ENCODE data around the gene BRSK1.

The BRSK1 gene

GRCh38 chr19:55248166-55248675, 35.6 kb upstream of the BRSK1 start:
- peaks cover 33% of the 10 kb centered on the region for H3K36me3 ChIP-seq (ENCODE audit: insufficient read depth, low read length)
- H3K4me3 ChIP-seq (ENCODE audit: low read length), result no peak overlapping the region
- no peaks in the 10 kb centered on the region for H3K27me3 ChIP-seq (ENCODE audit: insufficient read depth, low read length)
- H2AFZ ChIP-seq (ENCODE audit: low read depth, low read length), result no peak overlapping the region
- H3K4me1 ChIP-seq (ENCODE audit: insufficient read depth, low read length), result peaks cover 14% of the 10 kb centered on the region
- H3K9me3 ChIP-seq (ENCODE audit: low read length), result no peaks in the 10 kb centered on the region

GRCh38 chr19:55248704-55249103, 35.1 kb upstream of the BRSK1 start:
- peaks cover 28% of the 10 kb centered on the region for H3K36me3 ChIP-seq (ENCODE audit: insufficient read depth, low read length)
- H3K4me3 ChIP-seq (ENCODE audit: low read length), result no peak overlapping the region
- peaks cover 15% of the 10 kb centered on the region for H3K4me1 ChIP-seq (ENCODE audit: insufficient read depth, low read length)
- H3K27me3 ChIP-seq (ENCODE audit: insufficient read depth, low read length), result no peaks in the 10 kb centered on the region
- H2AFZ ChIP-seq (ENCODE audit: low read depth, low read length), result no peak overlapping the region
- no peaks in the 10 kb centered on the region for H3K9me3 ChIP-seq (ENCODE audit: low read length)

DNA sequence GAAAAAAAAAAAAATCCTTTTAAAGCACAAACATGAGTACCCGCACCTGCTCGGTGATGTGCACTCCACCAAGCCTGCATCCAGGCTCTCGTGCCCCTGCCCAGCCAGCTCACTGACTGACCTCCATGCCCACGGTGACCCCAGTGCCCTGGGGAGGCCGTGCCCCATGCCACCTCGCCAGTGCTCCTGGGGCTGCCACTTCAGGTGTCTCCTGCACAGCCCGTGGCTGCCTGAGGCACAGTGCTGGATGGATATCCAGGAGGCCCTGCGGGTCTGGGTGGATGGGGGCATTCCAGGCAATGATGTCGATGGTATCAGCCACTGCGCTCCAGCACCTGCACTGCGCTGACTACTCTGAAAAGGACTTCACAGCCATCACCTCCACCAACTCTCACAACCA, 34.0 kb upstream of the BRSK1 start:
- Histone ChIP-seq H3K36me3 (ENCODE audit: insufficient read depth, low read length) (peaks cover 18% of the 10 kb centered on the region), H3K9me3 (ENCODE audit: low read length) (no peaks in the 10 kb centered on the region)

DNA sequence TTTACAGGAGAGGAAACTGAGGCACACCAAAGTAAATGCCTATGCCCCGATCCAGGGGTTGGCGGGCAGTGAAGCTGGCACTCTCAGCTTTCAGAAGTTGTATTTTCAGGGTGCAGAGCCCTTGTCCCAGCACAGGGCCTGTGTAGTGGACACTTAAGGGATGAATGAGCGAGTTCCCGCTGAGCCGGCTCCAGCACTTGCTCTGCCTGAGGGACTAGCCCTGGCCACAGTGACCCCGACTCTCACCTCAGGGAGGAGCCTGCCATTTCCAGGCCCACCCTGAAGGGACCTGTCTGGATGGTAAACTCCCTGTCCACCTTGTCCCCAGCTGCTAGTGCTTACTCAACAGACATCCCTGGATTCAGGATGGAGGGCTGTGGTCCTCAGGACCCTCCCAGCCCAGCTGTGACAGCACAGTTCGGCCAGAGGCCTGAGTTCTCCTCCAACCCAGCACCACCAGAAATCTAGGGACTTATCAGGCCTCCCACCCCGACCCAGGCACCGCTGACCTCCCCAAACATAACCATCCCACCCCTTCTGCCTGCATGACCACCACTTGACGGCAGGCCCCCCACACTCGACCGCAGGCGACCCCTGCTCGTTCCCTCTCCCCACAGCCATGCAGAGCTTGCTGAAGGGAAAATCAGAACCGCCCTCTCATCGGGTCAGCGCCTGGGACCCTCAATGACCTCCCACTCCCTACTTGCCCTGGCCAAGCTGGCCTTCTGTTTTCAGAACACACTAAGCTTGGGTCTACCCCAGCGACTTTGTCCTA, 33.3 kb upstream of the BRSK1 start:
- Histone ChIP-seq H3K4me1 (ENCODE audit: insufficient read depth, low read length) (peaks cover 15% of the 10 kb centered on the region), H3K36me3 (ENCODE audit: insufficient read depth, low read length) (peaks cover 12% of the 10 kb centered on the region), H2AFZ (ENCODE audit: low read depth, low read length) (no peak overlapping the region), H3K4me3 (ENCODE audit: low read length) (no peak overlapping the region), H3K27me3 (ENCODE audit: insufficient read depth, low read length) (no peaks in the 10 kb centered on the region), H3K9me3 (ENCODE audit: low read length) (no peaks in the 10 kb centered on the region)

More for the DNA sequence above, 34.0 kb upstream of the BRSK1 start:
- Histone ChIP-seq H3K27me3 (ENCODE audit: insufficient read depth, low read length) (no peaks in the 10 kb centered on the region), H2AFZ (ENCODE audit: low read depth, low read length) (no peak overlapping the region), H3K4me3 (ENCODE audit: low read length) (no peak overlapping the region), H3K4me1 (ENCODE audit: insufficient read depth, low read length) (peaks cover 15% of the 10 kb centered on the region)

GRCh38 chr19:55251341-55252081, 32.3 kb upstream of the BRSK1 start:
- H3K9me3 ChIP-seq (ENCODE audit: low read length), result no peaks in the 10 kb centered on the region
- H3K27me3 ChIP-seq (ENCODE audit: insufficient read depth, low read length), result no peaks in the 10 kb centered on the region
- no peak overlapping the region for H3K4me3 ChIP-seq (ENCODE audit: low read length)
- peaks cover 18% of the 10 kb centered on the region for H3K4me1 ChIP-seq (ENCODE audit: insufficient read depth, low read length)
- H3K36me3 ChIP-seq (ENCODE audit: insufficient read depth, low read length), result peaks cover 9% of the 10 kb centered on the region
- H2AFZ ChIP-seq (ENCODE audit: low read depth, low read length), result no peak overlapping the region

GRCh38 chr19:55252760-55253663, 30.8 kb upstream of the BRSK1 start:
- Histone ChIP-seq H3K9me3 (ENCODE audit: low read length) (no peaks in the 10 kb centered on the region), H3K4me3 (ENCODE audit: low read length) (no peak overlapping the region), H2AFZ (ENCODE audit: low read depth, low read length) (no peak overlapping the region), H3K27me3 (ENCODE audit: insufficient read depth, low read length) (no peaks in the 10 kb centered on the region), H3K4me1 (ENCODE audit: insufficient read depth, low read length) (peaks cover 28% of the 10 kb centered on the region), H3K36me3 (ENCODE audit: insufficient read depth, low read length) (peaks cover 7% of the 10 kb centered on the region)

DNA sequence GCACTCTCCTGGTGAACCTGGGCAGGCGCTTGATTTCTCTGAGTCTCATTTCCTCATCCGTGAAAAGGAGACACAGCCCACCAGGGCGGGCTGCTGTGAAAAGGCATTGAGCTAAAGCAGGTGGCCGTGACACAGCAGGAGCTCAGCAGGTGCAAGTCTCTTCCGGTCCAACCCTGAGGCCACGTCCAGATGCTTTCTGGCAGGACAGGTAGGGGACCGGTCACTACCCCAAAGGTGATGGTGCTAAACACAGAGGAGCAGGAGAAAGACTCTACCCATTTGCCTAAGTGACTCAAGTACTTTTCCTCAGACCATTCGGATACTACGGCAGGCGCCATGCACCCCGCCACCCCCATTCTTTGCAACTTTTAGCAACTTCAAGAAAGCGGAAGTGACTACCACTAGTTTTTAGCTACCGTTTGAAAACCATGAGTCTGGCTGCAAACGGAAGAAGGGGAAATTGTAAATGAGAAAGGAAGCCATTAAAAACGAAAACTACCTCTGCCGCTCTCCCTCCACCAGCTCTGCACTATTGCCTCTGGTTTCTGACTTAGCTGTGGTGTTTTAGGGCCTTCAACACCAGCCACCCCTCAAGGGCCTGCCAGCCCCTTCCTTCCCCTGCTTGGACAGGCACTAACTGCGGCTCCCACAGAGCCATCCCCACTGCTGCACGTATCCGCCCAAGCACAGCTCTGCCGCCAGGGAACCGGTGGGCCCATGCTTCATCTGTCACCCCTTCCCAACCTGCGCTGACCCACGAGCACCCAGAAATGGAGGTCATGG, 29.8 kb upstream of the BRSK1 start:
- Histone ChIP-seq H3K4me1 (ENCODE audit: insufficient read depth, low read length) (peaks cover 19% of the 10 kb centered on the region), H3K36me3 (ENCODE audit: insufficient read depth, low read length) (peaks cover 7% of the 10 kb centered on the region), H3K4me3 (ENCODE audit: low read length) (no peak overlapping the region), H2AFZ (ENCODE audit: low read depth, low read length) (no peak overlapping the region), H3K27me3 (ENCODE audit: insufficient read depth, low read length) (no peaks in the 10 kb centered on the region), H3K9me3 (ENCODE audit: low read length) (no peaks in the 10 kb centered on the region)

DNA sequence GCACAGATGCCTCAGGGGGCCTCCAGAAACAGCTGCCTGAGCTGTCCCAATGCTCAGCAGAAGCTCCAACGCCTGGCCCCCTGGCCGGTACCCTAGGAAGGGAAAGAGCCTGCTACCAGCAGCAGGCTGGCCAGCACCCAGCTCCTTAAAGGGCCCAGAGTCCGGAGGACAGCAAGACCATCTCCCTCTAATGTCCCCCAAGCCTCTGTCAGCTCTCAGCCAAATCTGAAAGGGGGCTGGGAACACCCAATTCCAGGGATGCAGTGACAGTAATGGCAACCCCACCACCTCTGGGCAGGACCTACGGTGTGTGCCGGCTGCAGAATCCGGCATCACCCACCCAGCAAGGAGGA, 29.2 kb upstream of the BRSK1 start:
- Histone ChIP-seq H3K27me3 (ENCODE audit: insufficient read depth, low read length) (no peaks in the 10 kb centered on the region), H3K4me1 (ENCODE audit: insufficient read depth, low read length) (peaks cover 22% of the 10 kb centered on the region), H3K4me3 (ENCODE audit: low read length) (no peak overlapping the region), H2AFZ (ENCODE audit: low read depth, low read length) (no peak overlapping the region), H3K9me3 (ENCODE audit: low read length) (no peaks in the 10 kb centered on the region), H3K36me3 (ENCODE audit: insufficient read depth, low read length) (peaks cover 7% of the 10 kb centered on the region)

GRCh38 chr19:55255618-55256423, 28.0 kb upstream of the BRSK1 start:
- no peaks in the 10 kb centered on the region for H3K27me3 ChIP-seq (ENCODE audit: insufficient read depth, low read length)
- H2AFZ ChIP-seq (ENCODE audit: low read depth, low read length), result no peak overlapping the region
- H3K9me3 ChIP-seq (ENCODE audit: low read length), result no peaks in the 10 kb centered on the region
- no peak overlapping the region for H3K4me3 ChIP-seq (ENCODE audit: low read length)
- H3K36me3 ChIP-seq (ENCODE audit: insufficient read depth, low read length), result peaks cover 5% of the 10 kb centered on the region
- H3K4me1 ChIP-seq (ENCODE audit: insufficient read depth, low read length), result peaks cover 27% of the 10 kb centered on the region

DNA sequence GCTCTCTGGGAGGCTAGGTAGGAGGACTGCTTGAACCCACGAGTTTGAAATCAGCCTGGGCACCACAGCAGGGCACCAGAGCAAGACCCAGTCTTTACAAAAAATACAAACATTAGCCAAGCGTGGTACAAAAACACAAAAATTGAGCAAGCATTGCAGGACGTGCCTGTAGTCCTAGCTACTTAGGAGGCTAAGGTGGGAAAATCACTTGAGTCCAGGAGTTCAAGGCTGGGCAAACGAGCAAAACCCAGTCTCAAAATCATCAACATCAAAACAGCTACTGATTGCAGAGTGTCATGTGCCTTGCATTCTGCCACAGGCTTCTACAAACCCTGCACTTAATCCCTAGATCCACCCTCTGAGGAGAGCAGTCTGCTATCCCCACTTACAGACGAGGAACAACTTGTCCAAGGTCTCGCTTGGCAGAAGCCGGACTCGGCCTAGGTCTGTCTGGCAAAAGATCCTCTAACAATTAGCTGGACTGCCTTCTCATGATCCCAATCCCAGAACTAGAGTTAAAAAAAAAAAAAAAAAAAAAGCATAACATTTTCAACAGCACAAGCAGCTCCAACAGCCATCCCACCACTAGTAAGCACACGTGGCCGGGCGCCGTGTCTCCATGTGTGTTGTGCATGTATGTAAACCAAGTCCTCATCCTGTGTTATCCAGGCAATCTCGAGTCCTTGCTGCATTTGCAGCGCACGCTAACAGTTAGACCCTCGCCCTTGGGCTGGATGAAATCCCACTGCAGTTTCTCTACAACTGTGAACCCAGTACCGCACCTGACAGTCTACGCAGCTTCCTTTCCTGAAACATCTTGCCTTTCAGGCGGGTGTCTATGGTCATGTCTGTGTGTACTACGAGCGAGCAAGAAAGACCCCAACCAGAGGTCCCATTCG, 27.0 kb upstream of the BRSK1 start:
- no peaks in the 10 kb centered on the region for H3K27me3 ChIP-seq (ENCODE audit: insufficient read depth, low read length)
- no peaks in the 10 kb centered on the region for H3K9me3 ChIP-seq (ENCODE audit: low read length)
- H3K36me3 ChIP-seq (ENCODE audit: insufficient read depth, low read length), result peaks cover 5% of the 10 kb centered on the region
- peak overlapping the region; percentile 78 for H3K4me3 ChIP-seq (ENCODE audit: low read length)
- H2AFZ ChIP-seq (ENCODE audit: low read depth, low read length), result no peak overlapping the region
- H3K4me1 ChIP-seq (ENCODE audit: insufficient read depth, low read length), result peaks cover 27% of the 10 kb centered on the region

All from neuron (in vitro differentiated cells).